HG02970 (cell line): ENCODE results near the gene C7orf33.
"Not testable (repeated sequence)": the region's sequence is repeated elsewhere in the genome, so short reads cannot be mapped to it uniquely, and the experiment has no call there.

Experiments used
- ATAC-seq: cut with Tn5 transposase; IDR thresholded peaks from one replicate; pipeline ENCODE4 v1.9.1; 2021; ENCODE audit warnings: mild to moderate bottlenecking, moderate library complexity, moderate number of reproducible peaks; ENCODE audit not compliant: unreplicated experiment, low FRiP score

The C7orf33 gene

DNA sequence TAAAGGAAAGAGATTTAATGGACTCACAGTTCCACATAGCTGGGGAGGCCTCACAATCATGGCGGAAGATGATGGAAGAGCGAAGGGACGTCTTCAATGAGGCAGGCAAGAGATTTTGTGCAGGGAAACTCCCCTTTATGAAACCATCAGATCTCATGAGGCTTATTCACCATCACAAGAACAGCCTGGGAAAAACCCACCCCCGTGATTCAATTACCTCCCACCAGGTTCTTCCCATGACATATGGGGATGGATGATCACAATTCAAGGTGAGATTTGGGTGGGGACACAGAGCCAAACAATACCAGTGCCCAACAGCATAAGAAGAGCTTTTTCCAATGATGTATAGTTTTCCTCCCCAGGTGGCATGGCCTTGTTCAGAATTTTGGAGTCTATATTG lies 11.2 kb upstream of the C7orf33 start:
- ATAC-seq: no peak

DNA sequence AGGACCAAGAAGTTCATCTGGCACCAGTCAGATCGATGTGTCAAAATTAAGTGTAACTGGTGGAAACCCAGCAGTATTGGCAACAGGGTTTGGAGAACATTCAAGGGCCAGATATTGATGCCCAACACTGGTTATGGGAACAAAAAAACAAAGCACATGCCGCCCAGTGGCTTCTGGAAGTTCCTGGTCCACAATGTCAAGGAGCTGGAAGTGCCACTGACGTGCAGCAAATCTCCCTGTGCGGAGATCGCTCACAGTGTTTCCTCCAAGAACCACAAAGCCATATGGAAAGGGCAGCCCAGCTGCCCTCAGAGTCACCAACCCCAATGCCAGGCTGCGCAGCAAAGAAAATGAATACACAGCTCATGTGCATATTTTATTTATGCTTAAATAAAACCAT lies 10.1 kb upstream of the C7orf33 start:
- ATAC-seq: no peak

GRCh38 chr7:148581624-148582023 lies 8.9 kb upstream of the C7orf33 start:
- ATAC-seq: no peak

DNA sequence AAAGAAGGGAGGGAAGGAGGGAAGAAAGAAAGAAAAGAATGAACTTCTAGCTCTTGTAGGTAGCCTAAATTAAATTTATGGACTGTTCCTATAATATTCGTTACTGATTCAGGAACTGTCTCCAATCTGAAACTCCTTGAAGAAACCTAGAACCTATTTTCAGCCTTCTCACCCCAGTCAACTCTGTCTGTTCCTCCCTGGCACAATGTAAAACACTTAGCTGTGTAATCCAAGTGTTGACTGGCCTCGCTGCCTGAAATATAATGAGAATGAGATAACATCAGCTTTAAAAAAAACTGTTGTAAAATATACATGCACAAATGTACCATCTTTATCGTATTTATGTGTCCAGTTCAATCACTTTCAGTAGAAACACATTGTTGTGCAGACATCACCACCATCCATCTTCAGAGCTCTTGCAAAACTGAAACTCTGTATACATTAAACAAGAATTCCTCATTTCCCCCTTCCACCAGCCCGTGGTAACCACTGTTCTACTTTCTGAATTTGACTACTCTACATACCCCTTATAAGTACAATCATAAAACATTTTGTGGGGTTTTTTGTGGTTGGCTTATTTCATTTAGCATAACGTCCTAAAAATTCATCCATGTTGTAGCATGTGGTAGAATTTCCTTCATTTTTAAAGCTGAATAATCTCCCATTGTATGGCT lies 6.3 kb upstream of the C7orf33 start:
- no peak for ATAC-seq

- ATAC-seq: no peak
Measured at GRCh38 chr7:148585399-148585798, 5.2 kb upstream of the C7orf33 start.

GRCh38 chr7:148587076-148587475 lies 3.5 kb upstream of the C7orf33 start:
- ATAC-seq: no peak

GRCh38 chr7:148588168-148588567 lies 2.4 kb upstream of the C7orf33 start:
- no peak for ATAC-seq

GRCh38 chr7:148588670-148589131 lies 1.9 kb upstream of the C7orf33 start:
- ATAC-seq: no peak

GRCh38 chr7:148589640-148590039 lies 926 bp upstream of the C7orf33 start:
- ATAC-seq: no peak

DNA sequence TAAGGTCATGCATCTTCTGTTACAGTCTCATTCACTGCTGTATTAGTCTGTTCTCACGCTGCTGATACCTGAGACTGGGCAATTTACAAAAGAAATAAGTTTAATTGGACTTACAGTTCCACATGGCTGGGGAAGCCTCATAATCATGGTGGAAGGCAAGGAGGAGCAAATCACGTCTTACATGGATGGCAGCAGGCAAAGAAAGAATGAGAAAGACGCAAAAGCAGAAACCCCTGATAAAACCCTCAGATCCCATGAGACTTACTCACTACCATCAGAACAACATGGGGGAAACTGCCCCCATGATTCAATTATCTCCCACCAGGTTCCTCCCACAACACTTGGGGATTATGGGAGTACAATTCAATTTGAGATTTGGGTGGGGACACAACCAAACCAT lies 5.8 kb downstream of the C7orf33 start:
- not testable (repeated sequence) for ATAC-seq

- ATAC-seq: no peak
Measured at GRCh38 chr7:148598351-148598750, 7.8 kb downstream of the C7orf33 start.

- no peak for ATAC-seq
Measured at GRCh38 chr7:148605350-148605749, 14.8 kb downstream of the C7orf33 start.

GRCh38 chr7:148607151-148607661 lies 16.6 kb downstream of the C7orf33 start:
- no peak for ATAC-seq

DNA sequence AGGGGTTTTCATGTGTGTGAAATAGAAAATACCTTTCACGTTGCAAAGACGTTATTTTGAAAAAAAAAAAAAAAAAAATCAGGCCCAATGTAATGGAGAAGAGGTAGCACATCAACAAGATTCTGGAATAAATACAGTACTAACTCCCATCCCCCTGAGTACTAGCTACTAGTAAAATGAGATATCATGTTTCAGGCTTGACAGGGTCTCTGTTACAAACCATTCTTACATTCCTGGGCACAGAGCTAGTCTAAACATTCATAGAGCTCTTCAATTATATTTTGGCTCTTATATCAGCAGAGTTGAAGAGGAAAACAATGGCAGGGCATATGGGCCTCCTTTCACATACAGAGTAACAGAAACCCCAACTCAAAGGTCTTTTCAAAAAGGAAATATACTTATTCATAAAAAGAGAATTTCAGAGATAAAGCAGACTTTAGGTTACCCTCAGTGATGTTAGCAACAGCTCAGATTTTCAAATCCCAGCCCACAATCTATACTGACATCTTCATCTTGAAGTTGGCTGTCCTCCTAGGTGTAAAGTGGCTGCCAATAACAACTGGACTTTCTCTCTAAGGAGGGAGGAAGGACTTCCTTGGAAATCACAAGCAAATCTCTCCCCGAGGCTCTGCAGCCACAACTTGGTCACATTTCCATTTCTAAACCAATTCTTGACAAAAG lies 18.6 kb downstream of the C7orf33 start:
- no peak for ATAC-seq

DNA sequence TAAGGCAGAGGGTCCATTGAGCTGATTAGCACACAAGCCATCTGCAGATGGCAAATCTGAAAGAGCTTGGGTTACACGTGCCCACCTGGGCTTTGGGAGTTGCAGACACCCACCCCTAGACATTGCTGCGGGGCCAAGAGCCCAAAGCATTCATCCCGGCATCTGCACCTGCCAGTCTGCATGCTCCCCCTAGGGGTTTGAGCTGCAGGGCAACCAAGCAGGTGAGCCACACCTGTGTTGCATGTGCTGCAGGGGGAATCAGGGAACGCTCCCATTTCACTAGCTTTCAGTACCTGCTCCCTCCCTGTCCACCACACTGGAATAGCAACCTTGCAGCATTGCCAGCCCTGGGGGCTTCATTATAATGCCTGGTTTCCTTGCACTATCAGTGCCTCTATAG lies 21.1 kb downstream of the C7orf33 start:
- ATAC-seq: no peak

DNA sequence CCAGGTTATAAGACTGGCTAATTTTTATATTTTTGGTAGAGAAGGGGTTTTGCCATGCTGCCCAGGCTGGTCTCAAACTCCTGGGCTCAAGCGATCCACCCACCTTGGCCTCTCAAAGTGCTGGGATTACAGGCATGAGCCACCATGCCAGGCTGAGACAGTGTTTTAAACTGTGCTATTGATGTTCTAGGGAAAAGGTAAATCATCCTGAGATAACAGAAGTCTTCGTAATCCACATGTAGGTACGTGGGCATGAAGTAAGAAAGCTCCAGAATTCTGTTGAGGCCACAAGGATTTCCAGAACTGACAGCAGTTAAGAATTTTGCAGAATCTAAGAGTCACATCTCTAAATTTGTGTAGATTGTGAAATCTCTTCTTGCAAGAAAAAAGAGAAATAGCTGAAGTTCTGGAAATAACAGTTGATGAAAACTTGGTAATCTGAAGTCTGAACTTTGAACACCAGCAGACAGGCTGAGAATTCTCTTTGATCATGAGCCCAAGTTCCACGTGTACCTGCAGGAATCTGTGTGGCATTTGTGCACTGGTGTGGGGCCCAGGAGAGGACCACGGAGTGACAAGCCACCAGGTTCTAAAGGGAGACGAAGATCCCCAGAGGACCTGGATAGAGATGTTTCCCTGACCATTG lies 24.6 kb downstream of the C7orf33 start:
- ATAC-seq: no peak

GRCh38 chr7:148620749-148621359 lies 30.3 kb downstream of the C7orf33 start:
- no peak for ATAC-seq

DNA sequence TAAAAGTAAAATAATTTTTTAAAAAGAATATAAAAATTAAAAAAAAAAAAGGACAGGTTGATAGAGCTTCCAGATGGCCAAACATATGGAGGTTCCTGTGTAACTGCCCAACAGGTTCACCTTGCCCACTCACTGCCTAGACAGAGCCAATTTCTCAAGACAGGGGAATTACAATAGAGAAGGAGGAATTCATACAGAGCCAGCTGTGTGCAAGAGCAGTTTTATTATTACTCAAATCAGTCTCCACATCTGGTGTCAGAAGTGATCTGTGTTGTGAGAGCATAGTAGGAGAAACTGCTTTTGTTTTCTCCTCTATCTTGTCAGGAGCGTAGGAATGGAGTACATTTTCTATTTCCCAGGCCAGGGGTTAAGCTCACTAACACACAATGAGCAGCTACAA lies 31.0 kb downstream of the C7orf33 start:
- ATAC-seq: no peak

- ATAC-seq: no peak
Measured at GRCh38 chr7:148622887-148623585, 32.5 kb downstream of the C7orf33 start.

DNA sequence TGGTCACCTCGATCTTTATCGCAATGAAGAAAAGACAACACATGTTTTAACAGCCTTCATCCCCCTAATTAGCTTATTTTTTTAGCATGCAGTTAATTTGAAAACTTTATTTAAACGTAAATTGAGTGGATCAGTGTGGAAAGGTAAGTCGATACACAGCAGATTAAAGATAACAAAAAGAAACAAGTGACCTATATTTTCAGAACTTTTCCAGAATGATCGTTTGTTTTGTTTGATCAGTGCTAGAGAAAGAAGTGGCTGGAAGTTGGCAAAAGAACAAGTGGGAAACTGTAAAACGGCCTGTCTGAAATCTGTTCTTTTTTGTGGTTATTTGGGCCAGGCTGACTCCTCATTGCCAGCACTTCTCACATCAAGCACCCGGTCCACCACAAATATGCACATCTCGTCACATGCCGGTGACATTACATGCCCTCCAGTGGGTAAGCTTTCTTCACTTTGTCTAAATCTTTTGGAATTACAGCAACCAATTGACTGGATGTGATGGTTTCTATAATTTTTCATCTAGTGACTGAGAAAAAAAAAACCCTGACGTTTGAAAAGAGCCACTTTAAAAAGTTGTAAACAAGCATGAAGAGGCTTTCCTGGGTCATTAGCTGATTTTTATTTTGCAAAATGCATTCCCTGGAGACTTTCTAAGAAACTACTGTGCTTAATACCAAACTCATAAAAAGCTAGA lies 33.2 kb downstream of the C7orf33 start:
- ATAC-seq: no peak
